HG02759 (cell line): ENCODE results near the gene KLHL33.

Source experiments
- ATAC-seq: cut with Tn5 transposase; IDR thresholded peaks from one replicate; pipeline ENCODE4 v1.9.1; 2021; ENCODE audit warnings: mild to moderate bottlenecking, moderate library complexity; ENCODE audit not compliant: unreplicated experiment

The KLHL33 gene

DNA sequence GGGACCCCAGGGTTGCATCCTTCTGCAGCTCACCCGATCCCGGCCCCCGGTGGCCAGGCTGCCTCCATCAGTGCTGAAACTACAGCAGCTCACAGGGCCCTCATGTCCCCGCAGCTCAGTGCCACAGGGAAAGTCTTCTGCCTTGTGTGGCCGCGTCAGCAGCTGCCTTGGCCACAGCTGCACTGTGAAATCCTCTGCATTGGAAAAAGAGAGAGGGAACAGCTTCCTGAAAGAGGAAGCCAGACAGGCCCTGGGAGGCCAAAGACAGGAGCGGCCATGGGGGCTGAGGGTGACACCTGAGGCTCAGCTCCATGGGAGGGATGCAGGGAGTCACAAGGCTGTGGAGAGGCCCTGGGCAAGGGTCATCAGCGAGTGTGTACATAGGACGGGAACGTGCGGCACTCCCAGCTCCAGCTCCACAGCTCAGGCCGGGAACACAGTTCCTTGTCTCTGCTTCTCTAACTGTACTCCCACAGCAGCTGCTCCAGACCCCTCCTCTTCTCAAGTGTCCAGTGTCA lies 59.8 kb downstream of the KLHL33 start:
- no peak for ATAC-seq
